Activated CD4-positive, CD25-positive, alpha-beta regulatory T cell (primary cell): ENCODE data around the gene AZIN2.
A peak's percentile ranks its signal among the peaks of the same experiment; 100 is the strongest.
"Not testable (repeated sequence)": the region's sequence is repeated elsewhere in the genome, so short reads cannot be mapped to it uniquely, and the experiment has no call there.

Source experiments
- DNase-seq, 4 experiments: peaks; one replicate each; lab custom pipeline; 2025; lab: John Stamatoyannopoulos, UW

AZIN2 gene

GRCh38 chr1:33127001-33127823, 46.3 kb downstream of the AZIN2 start:
- DNase-seq = peak; percentile 94 to 97 (median 96)

- DNase-seq = no peak
These were observed 47.8 kb downstream of the AZIN2 start for GRCh38 chr1:33128781-33129180.

- DNase-seq = no peak
These were observed 49.3 kb downstream of the AZIN2 start for GRCh38 chr1:33130297-33130696.

GRCh38 chr1:33131191-33131590, 50.2 kb downstream of the AZIN2 start:
- no peak for DNase-seq

GRCh38 chr1:33132549-33132948, 51.6 kb downstream of the AZIN2 start:
- DNase-seq = no peak

- DNase-seq = no peak
These were observed 52.6 kb downstream of the AZIN2 start for GRCh38 chr1:33133478-33134105.

- not testable (repeated sequence) for DNase-seq
These were observed 55.1 kb downstream of the AZIN2 start for GRCh38 chr1:33136041-33136440.

- DNase-seq = no peak
These were observed 56.8 kb downstream of the AZIN2 start for GRCh38 chr1:33137800-33138199.

- no peak for DNase-seq
These were observed 59.5 kb downstream of the AZIN2 start for GRCh38 chr1:33140153-33141149.

GRCh38 chr1:33141216-33141615, 60.3 kb downstream of the AZIN2 start:
- no peak for DNase-seq

- DNase-seq = no peak
These were observed 60.8 kb downstream of the AZIN2 start for GRCh38 chr1:33141781-33142180.

GRCh38 chr1:33142483-33143064, 61.6 kb downstream of the AZIN2 start:
- DNase-seq = no peak

- DNase-seq = no peak
These were observed 62.2 kb downstream of the AZIN2 start for GRCh38 chr1:33143176-33143575.

GRCh38 chr1:33143698-33144097, 62.7 kb downstream of the AZIN2 start:
- no peak for DNase-seq

GRCh38 chr1:33146003-33146402, 65.0 kb downstream of the AZIN2 start:
- DNase-seq = no peak

- DNase-seq = no peak
These were observed 66.5 kb downstream of the AZIN2 start for GRCh38 chr1:33147275-33147996.

- no peak for DNase-seq
These were observed 67.0 kb downstream of the AZIN2 start for GRCh38 chr1:33147997-33148314.

- DNase-seq = no peak
These were observed 67.7 kb downstream of the AZIN2 start for GRCh38 chr1:33148615-33149014.

GRCh38 chr1:33149453-33150190, 68.7 kb downstream of the AZIN2 start:
- DNase-seq = no peak

- DNase-seq = no peak
These were observed 69.6 kb downstream of the AZIN2 start for GRCh38 chr1:33150522-33150921.

- DNase-seq = no peak
These were observed 70.2 kb downstream of the AZIN2 start for GRCh38 chr1:33151116-33151515.
